HepG2 (cell line): ENCODE results near the gene PTPRE.

Experiments used
- CREB1 ChIP-seq, 2 experiments: fragments of 450-650 bp in 1 of 2; IDR thresholded peaks; 2 replicates each; pipeline ENCODE4 v1.6.1; 2016 to 2017; ENCODE audit warnings: control low read depth in 1 of 2, mild to moderate bottlenecking in 1 of 2, missing compliant biosample characterization in 1 of 2, missing genetic modification characterization in 1 of 2
- CTCF ChIP-seq: sonication (generic); formaldehyde crosslinking; IDR thresholded peaks from 2 replicates; pipeline ENCODE4 v1.5.0; 2020; ENCODE audit warnings: mild to moderate bottlenecking, missing genetic modification reagents, moderate library complexity

- no peak for TF ChIP-seq CTCF (CRISPR knock-in tag)
- TF ChIP-seq CREB1 (IDR thresholded peaks at IDR 0.05) = no peak
- TF ChIP-seq CREB1 (CRISPR knock-in tag; IDR thresholded peaks at IDR 0.05) = no peak
Observed at GRCh38 chr10:127977357-127978009, 70.6 kb downstream of the PTPRE start.
